Measurements from ENCODE around the gene PRKAR2B. TPM values are rescaled to one million over a fixed set of nuclear protein-coding genes. Genes with fewer than 3 reads are reported as not detected.

The PRKAR2B gene
- total and polyA plus RNA-seq, 2 of the 4 experiments (the other 2 are of a cell fraction) = 3.0 to 3.1 TPM

GRCh38 chr7:107109955-107110354 is 65.5 kb downstream of the PRKAR2B start:
- H4K20me1 ChIP-seq (ENCODE audit: insufficient read depth, low read length) = no peaks in the 10 kb centered on the region
- no peaks in the 10 kb centered on the region for H3K4me1 ChIP-seq (ENCODE audit: control insufficient read depth, insufficient read depth, low read length)
- no peak overlapping the region for H2AK9ac ChIP-seq (replicated peaks; ENCODE audit: low read depth, low read length, poor library complexity)
- H2AK5ac ChIP-seq (ENCODE audit: low read depth, low read length) = no peak overlapping the region
- dilution Hi-C loops (cut with HindIII; ENCODE audit: low sequenced_read_pairs, unreplicated experiment) = no loop called here
- no peaks in the 10 kb centered on the region for H3K79me1 ChIP-seq (ENCODE audit: low read depth in 1 of 2, low read length in 2 of 2)
- no peaks in the 10 kb centered on the region for H3K27me3 ChIP-seq (ENCODE audit: control insufficient read depth, insufficient read depth, low read length)
- H3K4me2 ChIP-seq (ENCODE audit: low read depth, low read length) = no peak overlapping the region
- ChIA-PET POLR2A (ENCODE audit: unreplicated experiment) (no interaction called here), CTCF (interaction anchor here (0.6 kb wide), 1 partner anchor 57 kb away, joined by 5 read pairs; no protein-coding TSS in a partner anchor)
- no peaks in the 10 kb centered on the region for H3K9me3 ChIP-seq (ENCODE audit: control insufficient read depth, insufficient read depth, low read length)
- H2AFZ ChIP-seq (replicated peaks; ENCODE audit: low read length, poor library complexity) = no peak overlapping the region
- no peak overlapping the region for H4K8ac ChIP-seq (ENCODE audit: low read depth in 2 of 2, low read length in 2 of 2)
- H3K18ac ChIP-seq (ENCODE audit: low read depth, low read length) = no peak overlapping the region
- no peak overlapping the region for H2BK15ac ChIP-seq (ENCODE audit: low read depth, low read length)
- no peak overlapping the region for H3K14ac ChIP-seq (replicated peaks; ENCODE audit: low read depth, low read length)
- WGBS, 2 experiments (ENCODE audit: extremely low coverage in 2 of 2, insufficient read length in 1 of 2) = 100% methylated on average over 1 of the region's 4 CpGs; no CpG with 5 or more reads in 1 of the 2 experiments
- H3K9me1 ChIP-seq (ENCODE audit: insufficient read depth, low read length) = no peaks in the 10 kb centered on the region; the same call in 1 of the 2 replicates
- no peak overlapping the region for H4K5ac ChIP-seq (ENCODE audit: low read depth, low read length)
- TF ChIP-seq FOS (IDR thresholded peaks at IDR 0.05; ENCODE audit: low read depth, low read length) = no peak
- TF ChIP-seq BHLHE40 (IDR thresholded peaks at IDR 0.05; ENCODE audit: low read depth, low read length) = no peak
- TF ChIP-seq NFE2L2 (IDR thresholded peaks at IDR 0.05; ENCODE audit: low read depth, low read length) = no peak
- no peak for TF ChIP-seq USF2 (IDR thresholded peaks at IDR 0.05; ENCODE audit: low read depth, low read length)
- no peak for TF ChIP-seq SMC3 (IDR thresholded peaks at IDR 0.05; ENCODE audit: low read depth, low read length)
- TF ChIP-seq MXI1 (IDR thresholded peaks at IDR 0.05; ENCODE audit: borderline replicate concordance, low read depth, low read length) = no peak
- no peak for TF ChIP-seq CHD1 (IDR thresholded peaks at IDR 0.05; ENCODE audit: low read depth, low read length)
- TF ChIP-seq RAD21 (IDR thresholded peaks at IDR 0.05; ENCODE audit: low read length) = no peak
- TF ChIP-seq MAFK (IDR thresholded peaks at IDR 0.05; ENCODE audit: low read depth, low read length) = no peak
- TF ChIP-seq, protein P1, sequence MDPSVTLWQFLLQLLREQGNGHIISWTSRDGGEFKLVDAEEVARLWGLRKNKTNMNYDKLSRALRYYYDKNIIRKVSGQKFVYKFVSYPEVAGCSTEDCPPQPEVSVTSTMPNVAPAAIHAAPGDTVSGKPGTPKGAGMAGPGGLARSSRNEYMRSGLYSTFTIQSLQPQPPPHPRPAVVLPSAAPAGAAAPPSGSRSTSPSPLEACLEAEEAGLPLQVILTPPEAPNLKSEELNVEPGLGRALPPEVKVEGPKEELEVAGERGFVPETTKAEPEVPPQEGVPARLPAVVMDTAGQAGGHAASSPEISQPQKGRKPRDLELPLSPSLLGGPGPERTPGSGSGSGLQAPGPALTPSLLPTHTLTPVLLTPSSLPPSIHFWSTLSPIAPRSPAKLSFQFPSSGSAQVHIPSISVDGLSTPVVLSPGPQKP (IDR thresholded peaks at IDR 0.05; ENCODE audit: borderline replicate concordance, low read depth, low read length) = no peak
- no peak for TF ChIP-seq CEBPB (IDR thresholded peaks at IDR 0.05; ENCODE audit: low read depth, low read length)
- ATAC-seq (ENCODE audit: low read depth) (no peak), DNase-seq (no peak)
- no TSS peak for BruUV-seq (replicated peaks)
- H3K4ac ChIP-seq (ENCODE audit: low read depth, low read length) = no peak overlapping the region
- no peak overlapping the region for H3K56ac ChIP-seq (ENCODE audit: extremely low read depth, insufficient read depth, low read length)
- in situ Hi-C loops (cut with MboI; ENCODE audit: low sequenced_read_pairs) = no loop called here
- H4K91ac ChIP-seq (ENCODE audit: insufficient read depth, low read depth, low read length) = no peak overlapping the region
- H2BK20ac ChIP-seq (ENCODE audit: low read depth, low read length) = no peak overlapping the region
- no peak overlapping the region for H2BK120ac ChIP-seq (ENCODE audit: low read depth, low read length)
- intact Hi-C loops (cut with micrococcal nuclease) = no loop called here
- no peaks in the 10 kb centered on the region for H3K36me3 ChIP-seq (ENCODE audit: control insufficient read depth, insufficient read depth, low read length)
- H3K4me3 ChIP-seq (ENCODE audit: insufficient read depth, low read depth, low read length) = no peak overlapping the region
- H3K23ac ChIP-seq (ENCODE audit: low read depth, low read length) = no peak overlapping the region
- H3K27ac ChIP-seq (ENCODE audit: insufficient read depth, low read length) = no peak overlapping the region
- no peak overlapping the region for H2BK5ac ChIP-seq (ENCODE audit: low read depth, low read length, poor library complexity, severe bottlenecking)
- no peak overlapping the region for H3K9ac ChIP-seq (ENCODE audit: low read depth, low read length)

All from IMR-90 (cell line).